Neural cell (in vitro differentiated cells): ENCODE results near the gene ADGRG1. TPM values are rescaled to one million over a fixed set of nuclear protein-coding genes. Genes with fewer than 3 reads are reported as not detected.

Experiments
- H2AFZ ChIP-seq: fragments of 200-600, 300-800 bp; sonication (generic), shearing (Covaris generic); 2 replicates; pipeline ENCODE4 v1.6.0; 2014; ENCODE audit warnings: low read depth, mild to moderate bottlenecking, antibody characterized with exemption, low read length, moderate library complexity
- H3F3A ChIP-seq: fragments of 200-600 bp; shearing (Covaris generic); 2 replicates; pipeline ENCODE4 v1.6.1; 2016; ENCODE audit warnings: mild to moderate bottlenecking, moderate library complexity, mixed read lengths, antibody characterized with exemption, low read length; ENCODE audit not compliant: insufficient read depth, poor library complexity, severe bottlenecking
- H3K27ac ChIP-seq: fragments of 200-600, 300-800 bp; sonication (generic), shearing (Covaris generic); 2 replicates; pipeline ENCODE4 v1.5.1; 2014; ENCODE audit warnings: mild to moderate bottlenecking, low read length, moderate library complexity
- H3K27me3 ChIP-seq: fragments of 300-800, 200-600 bp; sonication (generic), shearing (Covaris generic); 2 replicates; pipeline ENCODE4 v1.6.0; 2014; ENCODE audit warnings: mild to moderate bottlenecking, low read depth, low read length, moderate library complexity; ENCODE audit not compliant: insufficient read depth
- H3K36me3 ChIP-seq: fragments of 300-800, 200-600 bp; sonication (generic), shearing (Covaris generic); 2 replicates; pipeline ENCODE4 v1.5.1; 2014; ENCODE audit warnings: mild to moderate bottlenecking, antibody characterized with exemption, low read length, moderate library complexity; ENCODE audit not compliant: insufficient read depth
- H3K4me2 ChIP-seq: fragments of 300-800, 200-600 bp; sonication (generic), shearing (Covaris generic); 2 replicates; pipeline ENCODE4 v1.6.0; 2014; ENCODE audit warnings: mild to moderate bottlenecking, low read length
- H3K4me3 ChIP-seq: fragments of 300-800, 200-600 bp; sonication (generic), shearing (Covaris generic); 2 replicates; pipeline ENCODE4 v1.5.1; 2014; ENCODE audit warnings: mild to moderate bottlenecking, low read length, moderate library complexity
- H3K79me2 ChIP-seq: fragments of 200-600 bp; shearing (Covaris generic); replicated peaks from 2 replicates; pipeline ENCODE4 v1.6.0; 2014; ENCODE audit warnings: mild to moderate bottlenecking, low read length, moderate library complexity; ENCODE audit not compliant: insufficient read depth
- H3K9ac ChIP-seq: fragments of 300-800, 200-600 bp; sonication (generic), shearing (Covaris generic); 2 replicates; pipeline ENCODE4 v1.6.1; 2016; ENCODE audit warnings: mild to moderate bottlenecking, low read length, mixed read lengths
- H3K9me2 ChIP-seq: fragments of 200-600 bp; shearing (Covaris generic); 2 replicates; pipeline ENCODE4 v1.6.1; 2016; ENCODE audit warnings: mild to moderate bottlenecking, low read length, mixed read lengths; ENCODE audit not compliant: insufficient read depth
- H3K9me3 ChIP-seq: fragments of 200-600, 300-800 bp; sonication (generic), shearing (Covaris generic); 2 replicates; pipeline ENCODE4 v1.6.1; 2016; ENCODE audit warnings: mild to moderate bottlenecking, mixed run types, low read length, moderate library complexity, mixed read lengths
- H4K20me1 ChIP-seq: fragments of 200-600 bp; shearing (Covaris generic); 2 replicates; pipeline ENCODE4 v1.6.1; 2016; ENCODE audit warnings: mild to moderate bottlenecking, mixed run types; ENCODE audit not compliant: insufficient read depth
- EP300 ChIP-seq: fragments of 450-650 bp; conservative IDR thresholded peaks from 2 replicates; pipeline ENCODE4 v1.6.1; 2014; ENCODE audit warnings: antibody characterized with exemption, mild to moderate bottlenecking, moderate library complexity; ENCODE audit not compliant: poor library complexity, severe bottlenecking
- EZH2 ChIP-seq: fragments of 200-600, 300-800 bp; shearing (Covaris generic), sonication (generic); IDR thresholded peaks from 2 replicates; pipeline ENCODE4 v1.6.1; 2014; ENCODE audit warnings: antibody characterized with exemption, low read length, borderline replicate concordance, mild to moderate bottlenecking; ENCODE audit not compliant: insufficient read depth, poor library complexity, severe bottlenecking
- MXI1 ChIP-seq: fragments of 450-650 bp; conservative IDR thresholded peaks from 2 replicates; pipeline ENCODE4 v1.6.1; 2014; ENCODE audit warnings: antibody characterized with exemption, mild to moderate bottlenecking; ENCODE audit not compliant: poor library complexity, severe bottlenecking
- POLR2AphosphoS5 ChIP-seq: IDR thresholded peaks from 2 replicates; pipeline ENCODE4 v1.6.1; 2012
- RAD21 ChIP-seq: fragments of 450-650 bp; conservative IDR thresholded peaks from 2 replicates; pipeline ENCODE4 v1.6.1; 2014; ENCODE audit warnings: antibody characterized with exemption, mild to moderate bottlenecking, moderate library complexity
- SMC3 ChIP-seq: fragments of 450-650 bp; conservative IDR thresholded peaks from 2 replicates; pipeline ENCODE4 v1.6.1; 2014; ENCODE audit warnings: antibody characterized with exemption, mild to moderate bottlenecking, moderate library complexity; ENCODE audit not compliant: poor library complexity
- TAF1 ChIP-seq: IDR thresholded peaks from 2 replicates; pipeline ENCODE4 v1.6.1; 2012; ENCODE audit warnings: low read depth
- polyA plus RNA-seq: library from polyadenylated mRNA; depleted of rRNA; stranded (reverse); fragments of >200 nt; gene quantifications from 2 replicates; pipeline ENCODE4 v1.2.3, GENCODE V29; 2014
- TF ChIP-seq, protein P1 (sequence below): fragments of 450-650 bp; IDR thresholded peaks from 2 replicates; pipeline ENCODE4 v1.5.1; 2014; ENCODE audit warnings: antibody characterized with exemption, mild to moderate bottlenecking, moderate library complexity; ENCODE audit not compliant: poor library complexity, severe bottlenecking
- TF ChIP-seq, protein P2 (sequence below): IDR thresholded peaks from 2 replicates; pipeline ENCODE4 v1.6.1; 2012; ENCODE audit warnings: borderline replicate concordance

The ADGRG1 gene
- polyA plus RNA-seq, 1 donor from 2014 or later = 86.8 TPM

DNA sequence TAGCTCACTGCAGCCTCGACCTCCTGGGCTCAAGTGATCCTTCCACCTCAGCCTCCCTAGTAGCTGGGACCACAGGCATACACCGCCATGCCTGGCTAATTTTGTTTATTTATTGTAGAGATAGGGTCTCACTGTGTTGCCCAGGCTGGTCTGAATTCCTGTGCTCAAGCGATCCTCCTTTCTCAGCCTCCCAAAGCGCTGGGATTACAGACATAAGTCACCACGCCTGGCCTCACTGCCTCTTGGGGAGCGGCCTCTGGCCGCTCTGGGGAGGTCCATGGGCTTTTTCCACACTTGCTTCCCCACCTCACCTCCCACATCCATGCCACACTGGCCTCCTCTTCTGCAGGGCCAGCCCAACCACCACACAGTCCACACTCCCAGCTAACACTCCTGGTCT, 21.4 kb downstream of the ADGRG1 start:
- no peak overlapping the region for H3K9ac ChIP-seq
- no peak overlapping the region for H3K4me3 ChIP-seq
- H3K4me2 ChIP-seq = no peak overlapping the region
- peaks cover 12% of the 10 kb centered on the region for H3K36me3 ChIP-seq
- H3K27me3 ChIP-seq = no peaks in the 10 kb centered on the region
- H2AFZ ChIP-seq = no peak overlapping the region
- H3F3A ChIP-seq = no peaks in the 10 kb centered on the region
- no peaks in the 10 kb centered on the region for H3K9me3 ChIP-seq
- peaks cover 36% of the 10 kb centered on the region for H3K79me2 ChIP-seq
- peaks cover 51% of the 10 kb centered on the region for H4K20me1 ChIP-seq
- no peak for TF ChIP-seq MXI1
- no peak for TF ChIP-seq RAD21
- no peak for TF ChIP-seq POLR2AphosphoS5
- TF ChIP-seq TAF1 = no peak
- no peak for TF ChIP-seq EZH2
- TF ChIP-seq, protein P1, sequence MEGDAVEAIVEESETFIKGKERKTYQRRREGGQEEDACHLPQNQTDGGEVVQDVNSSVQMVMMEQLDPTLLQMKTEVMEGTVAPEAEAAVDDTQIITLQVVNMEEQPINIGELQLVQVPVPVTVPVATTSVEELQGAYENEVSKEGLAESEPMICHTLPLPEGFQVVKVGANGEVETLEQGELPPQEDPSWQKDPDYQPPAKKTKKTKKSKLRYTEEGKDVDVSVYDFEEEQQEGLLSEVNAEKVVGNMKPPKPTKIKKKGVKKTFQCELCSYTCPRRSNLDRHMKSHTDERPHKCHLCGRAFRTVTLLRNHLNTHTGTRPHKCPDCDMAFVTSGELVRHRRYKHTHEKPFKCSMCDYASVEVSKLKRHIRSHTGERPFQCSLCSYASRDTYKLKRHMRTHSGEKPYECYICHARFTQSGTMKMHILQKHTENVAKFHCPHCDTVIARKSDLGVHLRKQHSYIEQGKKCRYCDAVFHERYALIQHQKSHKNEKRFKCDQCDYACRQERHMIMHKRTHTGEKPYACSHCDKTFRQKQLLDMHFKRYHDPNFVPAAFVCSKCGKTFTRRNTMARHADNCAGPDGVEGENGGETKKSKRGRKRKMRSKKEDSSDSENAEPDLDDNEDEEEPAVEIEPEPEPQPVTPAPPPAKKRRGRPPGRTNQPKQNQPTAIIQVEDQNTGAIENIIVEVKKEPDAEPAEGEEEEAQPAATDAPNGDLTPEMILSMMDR = no peak
- TF ChIP-seq SMC3 = no peak
- no peak for TF ChIP-seq EP300
- TF ChIP-seq, protein P2, sequence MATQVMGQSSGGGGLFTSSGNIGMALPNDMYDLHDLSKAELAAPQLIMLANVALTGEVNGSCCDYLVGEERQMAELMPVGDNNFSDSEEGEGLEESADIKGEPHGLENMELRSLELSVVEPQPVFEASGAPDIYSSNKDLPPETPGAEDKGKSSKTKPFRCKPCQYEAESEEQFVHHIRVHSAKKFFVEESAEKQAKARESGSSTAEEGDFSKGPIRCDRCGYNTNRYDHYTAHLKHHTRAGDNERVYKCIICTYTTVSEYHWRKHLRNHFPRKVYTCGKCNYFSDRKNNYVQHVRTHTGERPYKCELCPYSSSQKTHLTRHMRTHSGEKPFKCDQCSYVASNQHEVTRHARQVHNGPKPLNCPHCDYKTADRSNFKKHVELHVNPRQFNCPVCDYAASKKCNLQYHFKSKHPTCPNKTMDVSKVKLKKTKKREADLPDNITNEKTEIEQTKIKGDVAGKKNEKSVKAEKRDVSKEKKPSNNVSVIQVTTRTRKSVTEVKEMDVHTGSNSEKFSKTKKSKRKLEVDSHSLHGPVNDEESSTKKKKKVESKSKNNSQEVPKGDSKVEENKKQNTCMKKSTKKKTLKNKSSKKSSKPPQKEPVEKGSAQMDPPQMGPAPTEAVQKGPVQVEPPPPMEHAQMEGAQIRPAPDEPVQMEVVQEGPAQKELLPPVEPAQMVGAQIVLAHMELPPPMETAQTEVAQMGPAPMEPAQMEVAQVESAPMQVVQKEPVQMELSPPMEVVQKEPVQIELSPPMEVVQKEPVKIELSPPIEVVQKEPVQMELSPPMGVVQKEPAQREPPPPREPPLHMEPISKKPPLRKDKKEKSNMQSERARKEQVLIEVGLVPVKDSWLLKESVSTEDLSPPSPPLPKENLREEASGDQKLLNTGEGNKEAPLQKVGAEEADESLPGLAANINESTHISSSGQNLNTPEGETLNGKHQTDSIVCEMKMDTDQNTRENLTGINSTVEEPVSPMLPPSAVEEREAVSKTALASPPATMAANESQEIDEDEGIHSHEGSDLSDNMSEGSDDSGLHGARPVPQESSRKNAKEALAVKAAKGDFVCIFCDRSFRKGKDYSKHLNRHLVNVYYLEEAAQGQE = no peak
- no peak overlapping the region for H3K27ac ChIP-seq
- H3K9me2 ChIP-seq = no peaks in the 10 kb centered on the region

DNA sequence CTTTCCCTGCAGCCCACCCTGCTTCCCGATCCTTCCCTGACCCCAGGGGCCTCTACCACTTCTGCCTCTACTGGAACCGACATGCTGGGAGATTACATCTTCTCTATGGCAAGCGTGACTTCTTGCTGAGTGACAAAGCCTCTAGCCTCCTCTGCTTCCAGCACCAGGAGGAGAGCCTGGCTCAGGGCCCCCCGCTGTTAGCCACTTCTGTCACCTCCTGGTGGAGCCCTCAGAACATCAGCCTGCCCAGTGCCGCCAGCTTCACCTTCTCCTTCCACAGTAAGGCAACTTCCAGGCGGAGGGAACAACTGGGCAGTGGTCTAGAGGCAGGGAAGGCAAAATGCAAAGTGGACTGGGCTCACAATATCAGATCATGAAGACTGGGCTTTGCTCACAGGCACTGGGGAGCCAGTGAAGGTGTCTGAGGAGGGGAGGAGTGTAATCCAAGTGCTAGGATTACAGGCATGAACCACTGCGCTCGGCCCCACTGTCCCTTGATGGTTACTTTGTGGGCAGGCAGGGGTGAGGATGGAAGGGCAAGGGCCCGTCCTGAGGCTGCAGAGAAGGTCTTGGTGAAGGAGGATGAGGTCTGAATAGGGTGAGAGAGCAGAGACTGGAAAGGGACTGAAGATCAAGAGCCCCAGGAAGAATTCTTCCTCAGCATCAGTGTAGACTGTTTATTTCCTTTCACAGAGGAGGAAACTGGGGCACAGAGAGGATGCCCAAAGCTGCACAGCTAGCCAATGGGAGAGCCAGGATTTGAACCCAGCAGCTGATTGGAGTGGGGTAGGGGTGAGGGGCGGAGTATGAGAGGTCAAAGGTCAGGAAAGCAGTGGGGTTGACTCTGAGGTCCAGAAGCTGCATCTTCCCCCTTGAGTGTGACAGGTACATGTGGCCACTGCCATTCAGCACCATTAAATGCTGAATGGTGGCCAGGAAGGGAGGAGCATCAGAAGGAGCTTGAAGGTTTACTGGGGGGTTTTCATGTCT, 23.2 kb downstream of the ADGRG1 start:
- Histone ChIP-seq H3K27me3 (no peaks in the 10 kb centered on the region), H3K27ac (no peak overlapping the region), H3K36me3 (peaks cover 18% of the 10 kb centered on the region), H3K4me2 (no peak overlapping the region), H3K4me3 (no peak overlapping the region), H2AFZ (no peak overlapping the region), H3K9me3 (no peaks in the 10 kb centered on the region), H3K9ac (no peak overlapping the region), H3K79me2 (peaks cover 21% of the 10 kb centered on the region), H3F3A (no peaks in the 10 kb centered on the region), H4K20me1 (peaks cover 37% of the 10 kb centered on the region), H3K9me2 (no peaks in the 10 kb centered on the region)
- TF ChIP-seq EZH2 (no peak), RAD21 (no peak), EP300 (no peak), SMC3 (no peak), POLR2AphosphoS5 (no peak)
